Stimulated activated CD4-positive, alpha-beta T cell treated with anti-CD3 and anti-CD28 coated beads, Interleukin-4, amount 100 ng/mL, for 4 hours (primary cell): ENCODE data around the gene TBX1.

Experiments used
- DNase-seq, 2 experiments: peaks; one replicate each; pipeline ENCODE4 v3.0.0-alpha.2; 2020

TBX1 gene

DNA sequence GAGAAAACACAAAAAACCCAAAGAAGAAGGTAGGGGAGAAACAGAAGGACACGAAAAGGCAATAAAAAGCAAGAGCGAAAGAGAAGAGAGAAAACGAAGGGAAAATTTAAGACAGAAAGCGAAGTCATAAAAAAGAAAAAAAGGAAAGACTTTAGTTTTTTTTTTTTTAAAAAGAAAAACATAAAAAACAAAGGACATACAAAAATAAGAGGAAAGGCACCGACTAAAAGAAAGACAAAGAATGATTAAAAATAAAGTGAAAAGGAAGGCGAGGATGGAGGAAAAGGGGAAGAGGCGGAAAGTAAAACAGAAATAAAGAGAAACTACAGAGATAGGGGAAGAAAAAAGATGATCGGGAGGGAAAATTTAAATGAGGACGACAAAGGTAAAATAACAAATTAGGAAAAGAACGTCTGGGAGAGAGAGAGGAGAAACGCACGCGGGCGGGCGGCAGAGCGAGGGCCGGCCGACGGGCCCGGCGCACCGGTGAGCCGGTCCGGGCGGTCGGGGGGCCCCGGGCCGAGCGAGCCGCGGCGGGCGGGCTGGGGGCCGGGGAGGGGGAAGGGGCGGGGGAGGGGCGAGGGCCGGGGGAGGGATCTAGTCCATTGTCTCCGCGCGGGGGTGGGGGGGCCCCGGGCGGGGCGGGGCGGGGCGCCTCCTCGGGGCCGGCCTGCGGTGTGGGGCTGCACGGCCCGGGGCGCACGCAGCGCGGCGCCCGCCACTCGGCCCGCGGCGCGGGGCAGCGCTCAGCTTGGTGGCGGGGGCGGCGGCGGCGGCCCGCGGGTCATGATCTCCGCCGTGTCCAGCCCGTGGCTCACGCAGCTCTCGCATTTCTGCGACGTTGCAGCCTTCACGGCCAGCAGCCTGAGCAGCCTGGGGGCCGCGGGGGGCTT, at the start of gene TBX1:
TSS of gene TBX1 (plus strand) at position 721 of the 893 bp plus-strand sequence. CDS start at position 787, 66 bp downstream.
- DNase-seq, result no peak

DNA sequence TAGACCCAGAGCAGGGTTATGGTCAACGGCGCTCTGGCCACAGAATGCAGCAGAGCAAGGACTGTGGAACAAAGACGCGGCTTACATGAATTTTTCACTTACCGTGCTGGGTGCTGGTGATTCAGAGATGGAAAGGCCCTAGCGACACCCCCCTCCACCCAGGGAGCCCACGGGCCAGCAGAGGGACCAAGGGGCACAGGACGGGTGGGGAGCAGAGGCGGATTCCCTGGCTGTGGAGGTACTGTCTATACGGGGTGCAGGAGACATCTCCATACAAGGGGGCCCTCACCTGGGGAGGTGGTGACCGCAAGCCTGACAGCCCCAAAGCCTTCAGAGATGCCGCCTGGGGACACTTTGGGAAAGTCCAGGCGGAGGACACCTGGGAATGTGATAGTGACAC, 47.3 kb upstream of the TBX1 start:
- no peak for DNase-seq

DNA sequence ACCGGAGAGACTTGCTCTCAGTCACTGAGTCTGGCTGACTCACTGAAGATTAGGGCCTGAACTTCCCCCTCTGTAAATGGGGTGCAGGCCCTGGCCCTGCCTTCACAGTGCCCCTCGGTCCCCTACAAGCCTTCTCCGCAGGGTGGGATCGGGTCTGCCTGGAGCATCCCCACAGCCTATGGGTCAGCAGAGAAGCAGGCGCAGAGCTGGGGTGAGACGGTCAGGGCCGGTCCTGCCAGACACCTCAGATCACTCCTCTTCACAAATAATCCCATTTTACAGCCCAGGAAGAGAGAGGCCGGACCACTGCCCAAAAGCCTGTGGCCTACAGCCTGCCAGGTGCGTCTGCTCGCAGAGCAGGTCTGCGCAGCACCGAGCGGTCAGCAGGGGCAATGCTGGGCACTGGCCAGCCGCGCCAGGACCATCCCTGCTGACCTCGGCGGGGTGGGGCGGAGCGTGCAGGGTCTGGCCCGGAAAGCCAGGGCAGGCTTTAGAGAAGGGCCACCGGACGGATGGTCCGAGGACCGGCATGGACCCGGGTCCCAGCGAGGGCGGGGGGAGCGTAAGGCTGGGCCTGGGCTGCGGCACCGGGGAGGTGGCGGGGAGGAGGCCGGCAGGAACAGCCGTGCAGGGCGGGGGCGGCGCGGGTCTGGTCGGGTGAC, 46.8 kb upstream of the TBX1 start:
- DNase-seq, result no peak

DNA sequence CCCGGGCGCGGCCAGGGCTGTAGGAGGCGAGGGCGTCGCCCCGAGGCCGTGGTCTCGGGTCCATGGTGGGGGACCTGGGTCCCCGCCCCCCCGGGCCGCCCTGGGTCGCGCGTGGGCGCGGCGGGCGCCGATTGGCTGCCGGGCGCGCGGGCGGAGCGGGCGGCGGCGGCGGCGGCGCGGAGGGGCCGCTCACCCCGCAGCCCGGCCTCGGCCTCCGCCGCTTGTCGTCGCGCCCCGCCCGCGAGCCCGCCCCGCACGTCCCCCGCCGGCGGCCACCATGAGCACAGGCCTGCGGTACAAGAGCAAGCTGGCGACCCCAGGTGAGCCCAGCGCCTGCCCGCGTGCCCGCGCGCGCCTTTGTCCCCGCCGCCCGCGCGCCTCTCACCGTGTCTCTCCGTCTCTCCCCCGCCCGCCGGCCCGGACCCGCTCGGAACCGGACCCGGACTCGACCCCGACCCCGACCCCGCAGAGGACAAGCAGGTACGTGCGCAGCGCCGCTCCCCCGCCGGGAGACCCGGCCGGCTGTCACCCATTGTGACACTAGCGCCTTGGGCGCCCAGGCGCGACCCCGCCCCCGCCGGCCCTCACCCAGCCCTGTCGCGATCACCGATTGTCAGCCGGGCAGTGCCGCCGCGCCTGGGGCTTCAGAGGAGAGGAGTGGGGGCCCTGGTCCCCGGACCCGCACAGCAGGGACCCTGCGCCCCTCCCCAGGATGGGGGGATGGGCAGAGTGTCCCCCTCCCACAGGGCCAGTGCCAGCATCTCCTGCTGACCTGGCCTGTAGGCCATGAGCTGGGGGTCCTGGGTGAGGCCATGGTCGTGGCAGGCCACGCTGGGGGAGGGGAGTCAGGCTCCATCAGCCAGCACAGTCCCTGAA, 46.0 kb upstream of the TBX1 start, which contains the start of gene SEPTIN5:
TSS of gene SEPTIN5 (plus strand) at position 192 of the 876 bp plus-strand sequence. CDS start at position 278, 86 bp downstream.
- no peak for DNase-seq

- no peak for DNase-seq
Measured at GRCh38 chr22:19715188-19715930, 45.2 kb upstream of the TBX1 start.

DNA sequence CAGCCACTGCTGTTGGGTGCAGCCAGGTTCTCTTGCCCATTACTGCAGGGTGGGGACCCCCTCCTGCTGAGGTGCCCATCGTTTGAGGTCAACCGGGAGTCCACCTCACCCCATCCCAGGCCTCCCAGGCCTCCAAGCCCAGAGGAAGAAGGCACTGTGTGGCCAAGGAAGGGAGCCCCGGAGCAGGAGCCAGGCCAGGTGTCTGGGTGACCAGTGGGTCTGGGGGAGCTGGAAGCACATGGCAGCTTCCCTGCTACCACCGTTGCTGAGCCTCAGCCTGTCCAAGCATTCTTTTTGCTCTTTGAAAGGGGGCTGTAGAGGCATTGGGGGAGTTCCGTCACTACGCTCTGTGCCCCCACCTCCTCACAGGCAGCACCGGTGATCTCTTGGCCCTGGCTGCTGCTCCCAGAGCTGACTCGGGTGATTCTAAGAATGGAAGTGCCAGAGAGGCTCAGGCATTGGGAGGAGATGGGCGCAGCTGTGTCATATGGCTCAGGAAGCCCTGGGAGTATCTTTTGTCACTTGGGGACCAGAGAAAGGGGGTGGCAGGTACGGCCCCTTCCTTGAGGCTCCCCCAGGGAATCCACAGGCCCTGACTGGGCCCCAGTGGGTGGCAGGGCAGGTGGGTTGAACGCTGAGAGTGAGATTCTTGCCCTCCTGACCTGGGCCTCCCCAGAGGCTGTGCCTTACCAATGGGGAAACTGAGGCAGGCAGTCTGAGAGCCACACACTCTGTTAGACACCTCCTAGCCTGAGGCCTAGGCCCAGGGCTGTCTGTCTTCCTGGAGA, 44.3 kb upstream of the TBX1 start:
- no peak for DNase-seq

DNA sequence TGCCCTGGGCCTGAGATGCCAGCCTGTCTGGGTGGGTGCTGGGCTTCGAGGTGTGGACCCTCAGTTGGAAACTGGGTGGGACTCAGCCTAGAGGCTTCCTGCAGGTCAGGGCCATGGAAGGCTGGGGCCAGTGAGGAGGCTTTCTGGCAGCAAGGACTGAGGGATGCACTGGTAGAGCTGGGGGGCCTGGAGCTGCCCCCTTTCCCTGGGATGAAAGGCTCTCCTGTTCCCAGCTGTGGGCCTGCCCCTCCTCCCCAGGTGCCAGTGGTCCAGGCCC, 43.8 kb upstream of the TBX1 start:
- DNase-seq, result no peak

GRCh38 chr22:19717181-19717580, 43.4 kb upstream of the TBX1 start:
- DNase-seq, result no peak

DNA sequence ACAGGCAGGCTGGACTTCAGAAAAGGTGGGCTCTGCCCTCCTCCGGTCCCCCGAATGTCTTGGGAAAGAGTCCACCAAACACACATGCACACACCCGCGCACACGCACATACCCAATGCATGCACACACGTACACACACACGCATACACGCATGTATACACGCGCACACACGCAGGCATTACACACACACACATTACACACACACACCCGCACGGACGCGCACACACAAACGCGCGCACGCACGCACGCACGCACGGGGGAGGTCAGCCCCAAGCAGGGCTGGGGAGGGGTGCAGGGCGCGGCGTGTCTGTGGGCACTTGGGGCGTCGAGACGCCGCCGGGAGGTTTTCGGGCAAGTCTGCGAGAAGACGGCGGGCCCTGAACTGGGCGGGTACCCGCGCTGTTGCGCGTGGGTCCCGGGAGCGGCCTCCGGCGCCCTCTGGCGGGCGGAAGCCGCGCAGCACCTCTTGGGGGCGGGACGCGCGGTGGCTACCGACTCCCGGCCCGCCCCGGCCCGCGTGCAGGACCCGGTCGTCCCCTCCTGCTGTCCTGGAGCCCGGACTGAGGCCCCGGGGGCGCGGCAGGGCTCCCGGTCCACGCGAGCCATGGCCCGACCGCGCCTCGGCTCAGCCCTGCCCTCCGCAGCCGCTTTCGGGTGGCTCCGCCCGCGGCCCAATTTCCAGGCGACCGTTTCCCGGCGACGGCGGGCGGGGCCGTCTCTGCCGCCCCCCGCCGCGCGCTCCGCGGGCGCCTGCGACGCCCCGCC, 42.7 kb upstream of the TBX1 start:
- peak; percentile 74 to 81 for DNase-seq

DNA sequence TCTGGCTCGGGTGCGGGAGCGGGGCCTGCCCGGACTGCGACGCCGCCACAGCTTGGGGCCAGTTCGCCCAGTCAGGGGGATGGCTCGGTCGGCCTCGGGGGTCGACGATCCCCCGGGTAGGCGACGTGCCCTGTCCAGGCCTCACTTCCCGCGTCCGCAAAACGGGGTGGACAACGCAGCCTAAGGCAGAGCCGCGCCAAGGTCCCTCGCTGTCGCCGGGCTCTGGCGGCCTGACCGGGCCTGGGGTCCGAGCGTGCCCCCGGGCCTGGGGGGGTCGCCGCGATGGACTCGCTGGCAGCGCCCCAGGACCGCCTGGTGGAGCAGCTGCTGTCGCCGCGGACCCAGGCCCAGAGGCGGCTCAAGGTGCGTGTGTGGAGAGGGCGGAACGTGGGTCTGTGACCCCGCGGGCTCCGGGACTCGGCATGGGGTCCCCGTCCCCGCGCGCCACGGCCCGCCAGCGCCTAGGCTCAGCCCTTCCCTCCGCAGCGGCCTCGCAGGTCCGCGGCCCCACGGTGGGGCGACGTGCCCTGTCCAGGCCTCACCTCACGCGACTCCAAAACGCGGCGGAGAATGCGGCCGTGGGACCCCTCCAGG, 42.0 kb upstream of the TBX1 start:
- no peak for DNase-seq

DNA sequence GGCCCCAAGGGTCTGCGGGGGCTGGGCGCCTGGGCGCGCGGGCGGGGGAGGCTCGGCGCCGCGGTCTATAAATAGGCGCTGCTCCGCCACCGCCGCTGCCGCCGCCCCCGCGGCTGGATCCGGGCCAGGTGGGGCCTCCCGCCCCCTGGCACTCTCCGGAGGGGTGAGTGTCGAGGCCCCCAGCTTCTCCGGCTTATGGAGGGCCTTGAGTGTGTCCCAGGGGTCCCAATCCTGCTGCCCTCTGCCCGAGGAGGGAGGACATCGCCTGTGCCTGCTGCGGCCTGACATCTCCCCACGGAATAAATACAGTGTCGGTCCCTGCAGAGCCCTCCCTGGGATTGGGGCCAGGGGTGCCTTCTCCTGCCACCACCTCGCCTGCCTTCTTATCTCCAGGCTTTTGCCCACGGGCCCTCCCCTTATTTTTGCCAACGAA, 41.5 kb upstream of the TBX1 start:
- peak; percentile 38 to 69 for DNase-seq

- no peak for DNase-seq
Measured at GRCh38 chr22:19719488-19720021, 41.0 kb upstream of the TBX1 start.

GRCh38 chr22:19720150-19720827, 40.3 kb upstream of the TBX1 start:
- no peak for DNase-seq

DNA sequence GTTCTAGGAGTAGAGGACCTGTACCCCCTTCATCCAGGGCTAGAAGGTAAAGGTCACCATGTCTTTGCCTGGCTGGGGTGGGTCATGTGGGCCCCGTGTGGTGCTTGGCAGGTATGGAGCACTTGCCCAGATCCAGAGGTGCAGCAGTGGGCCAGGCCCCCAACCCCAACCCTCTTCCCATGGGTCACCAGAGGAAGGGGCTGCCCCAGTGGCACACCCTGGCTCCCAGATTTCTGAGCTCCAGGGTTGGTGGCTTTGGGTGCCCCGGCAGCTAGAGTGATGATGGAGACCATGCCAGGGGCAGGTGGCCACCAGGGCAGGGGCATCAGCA, 39.6 kb upstream of the TBX1 start:
- no peak for DNase-seq

- DNase-seq, result no peak
Measured at GRCh38 chr22:19721330-19722177, 39.0 kb upstream of the TBX1 start.

DNA sequence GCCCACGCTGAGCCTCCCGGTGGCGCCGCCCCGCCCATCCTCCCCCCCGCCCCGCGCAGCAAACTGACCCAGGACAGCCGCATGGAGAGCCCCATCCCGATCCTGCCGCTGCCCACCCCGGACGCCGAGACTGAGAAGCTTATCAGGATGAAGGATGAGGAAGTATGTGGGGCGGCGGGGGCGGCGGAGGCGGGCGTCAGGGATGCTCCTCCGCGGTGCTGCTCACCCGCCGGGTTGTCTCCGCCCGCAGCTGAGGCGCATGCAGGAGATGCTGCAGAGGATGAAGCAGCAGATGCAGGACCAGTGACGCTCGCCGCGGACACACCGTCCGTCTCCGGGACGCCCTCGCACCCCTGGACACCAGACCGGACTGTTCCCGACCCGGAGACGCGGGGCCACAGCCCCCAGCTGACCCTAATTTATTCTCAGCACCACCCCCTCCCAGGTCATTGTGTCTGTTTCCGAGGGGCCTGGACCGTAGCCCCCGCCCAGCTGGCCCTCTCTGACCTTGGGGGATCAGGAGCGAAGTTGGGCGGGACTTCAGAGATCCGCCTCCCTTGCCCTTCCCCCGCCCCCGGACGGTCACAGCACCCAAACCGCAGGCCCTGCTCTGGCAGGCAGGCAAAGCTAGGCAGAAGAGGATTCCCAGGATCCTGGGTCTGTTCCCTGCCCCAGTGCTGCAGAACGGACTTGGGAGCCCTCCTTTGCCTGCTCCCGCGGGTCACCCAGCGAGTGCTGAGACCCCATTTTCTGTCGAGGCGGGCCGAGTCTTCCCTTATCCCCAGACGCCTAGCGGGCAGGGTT, 38.2 kb upstream of the TBX1 start:
- no peak for DNase-seq

- DNase-seq, result no peak
Measured at GRCh38 chr22:19722982-19723231, 37.7 kb upstream of the TBX1 start.
